GM21528 (cell line): ENCODE data around the gene EIF3D.
A peak's percentile ranks its signal among the peaks of the same experiment; 100 is the strongest.

Experiments used
- ATAC-seq: cut with Tn5 transposase; IDR thresholded peaks from one replicate; pipeline ENCODE4 v1.9.1; 2021; ENCODE audit warnings: mild to moderate bottlenecking, moderate library complexity; ENCODE audit not compliant: unreplicated experiment, low FRiP score

Gene EIF3D

GRCh38 chr22:36528795-36529751 is at the start of gene EIF3D:
EIF3D (minus strand) TSS chr22:36529166; CDS start chr22:36526121, 3,045 bp downstream.
- peak; percentile 92 for ATAC-seq

GRCh38 chr22:36578619-36579018 is 49.7 kb upstream of the EIF3D start:
- no peak for ATAC-seq

GRCh38 chr22:36577019-36577418 is 48.1 kb upstream of the EIF3D start:
- ATAC-seq, result no peak

GRCh38 chr22:36574728-36575127 is 45.8 kb upstream of the EIF3D start:
- ATAC-seq, result no peak

GRCh38 chr22:36573815-36574363 is 44.9 kb upstream of the EIF3D start:
- no peak for ATAC-seq

GRCh38 chr22:36571991-36572390 is 43.0 kb upstream of the EIF3D start:
- ATAC-seq, result no peak

GRCh38 chr22:36569999-36570398 is 41.0 kb upstream of the EIF3D start:
- ATAC-seq, result no peak

- no peak for ATAC-seq
Observed at GRCh38 chr22:36568846-36569245, 39.9 kb upstream of the EIF3D start.

GRCh38 chr22:36566720-36567119 is 37.8 kb upstream of the EIF3D start:
- ATAC-seq, result no peak

- ATAC-seq, result no peak
Observed at GRCh38 chr22:36565686-36566085, 36.7 kb upstream of the EIF3D start.

- no peak for ATAC-seq
Observed at GRCh38 chr22:36565159-36565507, 36.2 kb upstream of the EIF3D start.

- no peak for ATAC-seq
Observed at GRCh38 chr22:36564422-36565158, 35.6 kb upstream of the EIF3D start.

GRCh38 chr22:36563898-36564297 is 34.9 kb upstream of the EIF3D start:
- no peak for ATAC-seq

- ATAC-seq, result no peak
Observed at GRCh38 chr22:36563444-36563843, 34.5 kb upstream of the EIF3D start.

GRCh38 chr22:36563001-36563400 is 34.0 kb upstream of the EIF3D start:
- no peak for ATAC-seq

- no peak for ATAC-seq
Observed at GRCh38 chr22:36562261-36562835, 33.4 kb upstream of the EIF3D start.

GRCh38 chr22:36561291-36561811 is 32.4 kb upstream of the EIF3D start:
- no peak for ATAC-seq

GRCh38 chr22:36560001-36560400 is 31.0 kb upstream of the EIF3D start:
- no peak for ATAC-seq

- ATAC-seq, result no peak
Observed at GRCh38 chr22:36554098-36554497, 25.1 kb upstream of the EIF3D start.

- no peak for ATAC-seq
Observed at GRCh38 chr22:36552289-36552688, 23.3 kb upstream of the EIF3D start.
